Gastroesophageal sphincter (tissue), 4 donors: ENCODE data around the gene GJC1. TPM values are rescaled to one million over a fixed set of nuclear protein-coding genes. Genes with fewer than 3 reads are reported as not detected.

Source experiments
- ATAC-seq: fragments of 150-250 bp; one replicate; pipeline ENCODE4 v1.9.1; 2016; ENCODE audit warnings: mild to moderate bottlenecking, moderate library complexity
- H3K27ac ChIP-seq, 4 donors: fragments of 200-600 bp; sonication (generic) in 3 of 4; 1 replicate in 3 of 4; 2 replicates in 1 of 4; pipeline ENCODE4 v1.5.1; 2016 to 2019
- H3K27me3 ChIP-seq: fragments of 200-600 bp; sonication (generic); one replicate; pipeline ENCODE4 v1.5.1; 2019
- H3K36me3 ChIP-seq, 2 donors: fragments of 200-600 bp; sonication (generic); one replicate each; pipeline ENCODE4 v1.5.1; 2019; ENCODE audit warnings: control low read depth in 1 of 2
- H3K4me1 ChIP-seq, 3 donors: fragments of 200-600 bp; sonication (generic); 1 replicate in 2 of 3; 2 replicates in 1 of 3; pipeline ENCODE4 v1.5.1; 2016 to 2019; ENCODE audit warnings: control low read depth in 2 of 3
- H3K4me3 ChIP-seq, 2 donors: fragments of 200-600 bp; sonication (generic); one replicate each; pipeline ENCODE4 v1.5.1; 2019; ENCODE audit warnings: mild to moderate bottlenecking in 1 of 2, moderate library complexity in 1 of 2
- H3K9me3 ChIP-seq, 3 donors: fragments of 200-600 bp; sonication (generic); one replicate each; pipeline ENCODE4 v1.5.1; 2017 to 2019; ENCODE audit warnings: control low read depth in 2 of 3
- CTCF ChIP-seq, 4 experiments: fragments of 200-600 bp in 2 of 4; fragments of 450-650 bp in 2 of 4; sonication (generic) in 1 of 4; IDR thresholded peaks; one replicate each; pipeline ENCODE4 v1.5.1; 2017 to 2019; ENCODE audit warnings: antibody characterized with exemption in 4 of 4, mild to moderate bottlenecking in 2 of 4, moderate library complexity in 2 of 4
- EP300 ChIP-seq: sonication (generic); formaldehyde crosslinking; IDR thresholded peaks from one replicate; pipeline ENCODE4 v1.6.1; 2017; ENCODE audit warnings: antibody characterized with exemption, mild to moderate bottlenecking
- POLR2A ChIP-seq, 2 donors: fragments of 450-650 bp; IDR thresholded peaks; one replicate each; pipeline ENCODE4 v1.6.1; 2017; ENCODE audit warnings: antibody characterized with exemption in 2 of 2, mild to moderate bottlenecking in 2 of 2, moderate library complexity in 1 of 2
- POLR2AphosphoS5 ChIP-seq: sonication (generic); formaldehyde crosslinking; IDR thresholded peaks from one replicate; pipeline ENCODE4 v1.6.1; 2017; ENCODE audit warnings: antibody characterized with exemption
- WGBS, 2 donors: methylation state at CpG; one replicate each; pipeline ENCODE4 v1.1.5; 2018; ENCODE audit warnings: low coverage in 1 of 2; 5-methylcytosine and 5-hydroxymethylcytosine counted together
- total RNA-seq, 4 donors: library from RNA; depleted of rRNA; stranded (reverse); fragments of >200 nt; gene quantifications; one replicate each; pipeline ENCODE4 v1.1.0, GENCODE V29; 2016

Gene GJC1
- total RNA-seq, 4 donors from 2014 or later = 28.2 to 78.3 (median 44.5) TPM

- Histone ChIP-seq H3K4me1 (peaks cover 0 to 5% (median 0%) of the 10 kb centered on the region in 3 donors), H3K4me3 (no peak overlapping the region), H3K36me3 (peaks cover 0 to 99% of the 10 kb centered on the region in 2 donors), H3K9me3 (no peaks in the 10 kb centered on the region), H3K27me3 (no peaks in the 10 kb centered on the region), H3K27ac (peak overlapping the region in 2 of 4 donors; percentile 50 to 52)
- peak; percentile 91 for ATAC-seq
- WGBS, 2 donors = 71 to 86% methylated on average over 5 of the region's 9 CpGs
- TF ChIP-seq POLR2A (IDR thresholded peaks at IDR 0.05) = no peak
- peak; percentile 91 for TF ChIP-seq POLR2AphosphoS5
- no peak for TF ChIP-seq CTCF (IDR thresholded peaks at IDR 0.05)
- no peak for TF ChIP-seq EP300
Observed at GRCh38 chr17:44872131-44872768, 42.2 kb upstream of the GJC1 start.

GRCh38 chr17:44871556-44871955, 41.5 kb upstream of the GJC1 start:
- Histone ChIP-seq H3K27me3 (no peaks in the 10 kb centered on the region), H3K4me1 (peaks cover 0 to 5% (median 0%) of the 10 kb centered on the region in 3 donors), H3K9me3 (no peaks in the 10 kb centered on the region), H3K27ac (peak overlapping the region in 2 of 4 donors; percentile 50 to 52), H3K36me3 (peaks cover 0 to 99% of the 10 kb centered on the region in 2 donors), H3K4me3 (no peak overlapping the region)
- WGBS, 2 donors = 100% methylated on average over 1 of the region's 12 CpGs; no CpG with 5 or more reads in 1 of the 2 donors
- ATAC-seq = no peak
- no peak for TF ChIP-seq EP300
- TF ChIP-seq POLR2A (IDR thresholded peaks at IDR 0.05) = no peak
- no peak for TF ChIP-seq POLR2AphosphoS5
- TF ChIP-seq CTCF (IDR thresholded peaks at IDR 0.05) = no peak

GRCh38 chr17:44867841-44868240, 37.8 kb upstream of the GJC1 start:
- no peaks in the 10 kb centered on the region for H3K9me3 ChIP-seq
- peak; percentile 30 for ATAC-seq
- 60 to 62% methylated on average over 1 to 3 of the region's 3 CpGs for whole genome bisulfite sequencing, 2 donors
- peaks cover 0 to 97% of the 10 kb centered on the region in 2 donors for H3K36me3 ChIP-seq
- H3K4me3 ChIP-seq = no peak overlapping the region
- H3K4me1 ChIP-seq = peaks cover 0 to 5% (median 0%) of the 10 kb centered on the region in 3 donors
- no peaks in the 10 kb centered on the region for H3K27me3 ChIP-seq
- H3K27ac ChIP-seq = peak overlapping the region in 3 of 4 donors; percentile 33 to 68 (median 56)
- TF ChIP-seq POLR2A (IDR thresholded peaks at IDR 0.05) (no peak), POLR2AphosphoS5 (peak; percentile 36), CTCF (IDR thresholded peaks at IDR 0.05) (no peak), EP300 (no peak)

- TF ChIP-seq CTCF (IDR thresholded peaks at IDR 0.05) = no peak
- TF ChIP-seq POLR2A (IDR thresholded peaks at IDR 0.05) = no peak
- no peak for TF ChIP-seq POLR2AphosphoS5
- no peak for TF ChIP-seq EP300
- Histone ChIP-seq H3K27ac (peak overlapping the region in 2 of 4 donors; percentile 48 to 68), H3K4me3 (no peak overlapping the region), H3K36me3 (peaks cover 0 to 97% of the 10 kb centered on the region in 2 donors), H3K9me3 (no peaks in the 10 kb centered on the region), H3K27me3 (no peaks in the 10 kb centered on the region), H3K4me1 (no peaks in the 10 kb centered on the region)
- 66 to 84% methylated on average over 5 to 6 of the region's 6 CpGs for WGBS, 2 donors
- no peak for ATAC-seq
Observed at GRCh38 chr17:44865931-44866330, 35.8 kb upstream of the GJC1 start.

- Histone ChIP-seq H3K27ac (peak overlapping the region in 2 of 4 donors; percentile 48 to 68), H3K4me1 (no peaks in the 10 kb centered on the region), H3K36me3 (peaks cover 0 to 97% of the 10 kb centered on the region in 2 donors), H3K9me3 (no peaks in the 10 kb centered on the region), H3K27me3 (no peaks in the 10 kb centered on the region), H3K4me3 (no peak overlapping the region)
- TF ChIP-seq EP300 (no peak), CTCF (IDR thresholded peaks at IDR 0.05) (peak in 3 of 4 experiments; percentile 87 to 91 (median 87)), POLR2AphosphoS5 (peak; percentile 17)
- ATAC-seq = peak; percentile 56
- 10 to 30% methylated on average over 1 of the region's 1 CpG for WGBS, 2 donors
Observed at GRCh38 chr17:44865231-44865660, 35.2 kb upstream of the GJC1 start.
